K562 (cell line): Measurements from ENCODE around the gene PIH1D1. TPM values are rescaled to one million over a fixed set of nuclear protein-coding genes. Genes with fewer than 3 reads are reported as not detected.

Experiments
- BRCA1 ChIP-seq, 2 experiments: fragments of 450-650 bp in 1 of 2; sonication (generic) in 1 of 2; formaldehyde crosslinking in 1 of 2; IDR thresholded peaks; 2 replicates each; pipeline versions ENCODE4 v1.5.0 to v1.6.1; 2017 to 2020; ENCODE audit warnings: mild to moderate bottlenecking in 1 of 2, missing genetic modification reagents in 1 of 2
- CREB3L1 ChIP-seq: fragments of 450-650 bp; IDR thresholded peaks from 2 replicates; pipeline ENCODE4 v1.6.1; 2014; ENCODE audit warnings: low read depth, mild to moderate bottlenecking, moderate library complexity, borderline replicate concordance
- EP300 ChIP-seq: IDR thresholded peaks from 2 replicates; pipeline ENCODE4 v1.6.1; 2012; ENCODE audit warnings: low read length, improper control_type of control experiment
- ERF ChIP-seq: fragments of 450-650 bp; formaldehyde crosslinking; IDR thresholded peaks from 2 replicates; pipeline ENCODE4 v1.4.0; 2020; ENCODE audit warnings: mild to moderate bottlenecking, mixed read lengths
- MTA2 ChIP-seq: fragments of 450-650 bp; IDR thresholded peaks from 2 replicates; pipeline ENCODE4 v1.6.1; 2016; ENCODE audit warnings: low read depth
- PHF20 ChIP-seq: fragments of 450-650 bp; IDR thresholded peaks from 2 replicates; pipeline ENCODE4 v1.6.1; 2018; ENCODE audit not compliant: partially characterized antibody
- PREB ChIP-seq: sonication (generic); formaldehyde crosslinking; IDR thresholded peaks from 2 replicates; pipeline ENCODE4 v1.8.1; 2023; ENCODE audit warnings: mild to moderate bottlenecking, missing genetic modification reagents
- RBM22 ChIP-seq: fragments of 200-400 bp; formaldehyde crosslinking; IDR thresholded peaks from 2 replicates; pipeline ENCODE4 v1.6.1; 2018; ENCODE audit warnings: low read length, low read depth; ENCODE audit not compliant: poor library complexity, severe bottlenecking
- ZNF121 ChIP-seq: sonication (generic); formaldehyde crosslinking; conservative IDR thresholded peaks from 2 replicates; pipeline ENCODE4 v1.8.0; 2022; ENCODE audit warnings: missing genetic modification reagents
- ZNF511 ChIP-seq: sonication (generic); formaldehyde crosslinking; IDR thresholded peaks from 2 replicates; pipeline ENCODE4 v1.8.0; 2022; ENCODE audit warnings: mild to moderate bottlenecking, missing genetic modification reagents
- polyA plus RNA-seq, 8 experiments: library from polyadenylated mRNA; depleted of rRNA in 4 of 8; stranded (reverse) in 5 of 8; unstranded in 3 of 8; fragments of >200 nt; fragmentation: Nextera tagmentation in 2 of 8; fragmentation: Illumina TruSeq in 1 of 8; extraction: Ambion mirVana in 2 of 8; extraction: Trizol in 1 of 8; gene quantifications; 2 replicates each; pipeline versions ENCODE4 v1.2.1 to v1.2.3, GENCODE V29; 2011 to 2014; ENCODE audit warnings: inconsistent platforms in 1 of 8, missing spikeins in 1 of 8
- total RNA-seq, 7 experiments: library from RNA; depleted of rRNA in 6 of 7; stranded (reverse); fragments of >200 nt in 6 of 7; fragmentation: Illumina TruSeq in 2 of 7; extraction: Trizol in 2 of 7; gene quantifications; 2 replicates each; pipeline versions ENCODE4 v1.2.1 to v1.2.3, GENCODE V29; 2011 to 2021; ENCODE audit warnings: low replicate concordance in 1 of 7
- TF ChIP-seq, protein P1 (sequence below): fragments of 250-450 bp; sonication (Bioruptor Pico); IDR thresholded peaks from 2 replicates; pipeline ENCODE4 v1.4.0; 2020
- TF ChIP-seq, protein P2 (sequence below): fragments of 450-650 bp; IDR thresholded peaks from 2 replicates; pipeline ENCODE4 v1.6.1; 2016
- TF ChIP-seq, protein P3 (sequence below): sonication (generic); formaldehyde crosslinking; IDR thresholded peaks from 2 replicates; pipeline ENCODE4 v1.8.0; 2023; ENCODE audit warnings: mild to moderate bottlenecking, missing genetic modification reagents

The PIH1D1 gene
- total and polyA plus RNA-seq, 9 of the 15 experiments (the other 6 are each of a cell fraction or from before 2014, with no cell fraction given) = 26.5 to 224 (median 137) TPM

DNA sequence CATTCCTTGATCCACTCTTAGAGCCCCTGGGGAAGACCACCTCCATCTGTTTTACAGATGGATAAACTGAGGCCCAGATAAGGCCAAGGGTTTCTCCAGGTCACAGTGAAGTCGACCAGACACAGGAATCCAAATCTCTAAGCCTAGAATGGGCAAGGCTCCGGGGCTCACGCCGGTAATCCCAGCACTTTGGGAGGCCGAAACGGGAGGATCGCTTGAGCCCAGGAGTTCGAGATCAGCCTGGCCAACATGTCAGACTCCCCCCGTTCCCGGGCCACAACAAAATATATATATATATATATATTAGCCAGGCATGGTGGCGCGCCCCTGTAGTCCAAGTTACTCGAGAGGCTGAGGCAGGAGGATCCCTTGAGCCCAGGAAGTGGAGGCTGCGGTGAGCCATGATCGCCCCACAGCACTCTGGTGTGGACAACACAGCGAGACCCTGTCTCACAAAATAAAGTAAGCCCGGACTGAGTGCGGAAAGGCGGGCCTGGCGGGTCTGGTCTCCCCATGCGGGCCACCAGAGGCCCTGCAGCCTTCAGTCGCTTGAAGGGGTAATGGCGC, 35.2 kb upstream of the PIH1D1 start (continued):
- no peak for TF ChIP-seq CREB3L1
- no peak for TF ChIP-seq PREB (CRISPR knock-in tag)
- peak; percentile 97 for TF ChIP-seq ZNF121
- TF ChIP-seq EP300 = no peak
- peak; percentile 55 for TF ChIP-seq PHF20
- no peak for TF ChIP-seq MTA2
- TF ChIP-seq, protein P1, sequence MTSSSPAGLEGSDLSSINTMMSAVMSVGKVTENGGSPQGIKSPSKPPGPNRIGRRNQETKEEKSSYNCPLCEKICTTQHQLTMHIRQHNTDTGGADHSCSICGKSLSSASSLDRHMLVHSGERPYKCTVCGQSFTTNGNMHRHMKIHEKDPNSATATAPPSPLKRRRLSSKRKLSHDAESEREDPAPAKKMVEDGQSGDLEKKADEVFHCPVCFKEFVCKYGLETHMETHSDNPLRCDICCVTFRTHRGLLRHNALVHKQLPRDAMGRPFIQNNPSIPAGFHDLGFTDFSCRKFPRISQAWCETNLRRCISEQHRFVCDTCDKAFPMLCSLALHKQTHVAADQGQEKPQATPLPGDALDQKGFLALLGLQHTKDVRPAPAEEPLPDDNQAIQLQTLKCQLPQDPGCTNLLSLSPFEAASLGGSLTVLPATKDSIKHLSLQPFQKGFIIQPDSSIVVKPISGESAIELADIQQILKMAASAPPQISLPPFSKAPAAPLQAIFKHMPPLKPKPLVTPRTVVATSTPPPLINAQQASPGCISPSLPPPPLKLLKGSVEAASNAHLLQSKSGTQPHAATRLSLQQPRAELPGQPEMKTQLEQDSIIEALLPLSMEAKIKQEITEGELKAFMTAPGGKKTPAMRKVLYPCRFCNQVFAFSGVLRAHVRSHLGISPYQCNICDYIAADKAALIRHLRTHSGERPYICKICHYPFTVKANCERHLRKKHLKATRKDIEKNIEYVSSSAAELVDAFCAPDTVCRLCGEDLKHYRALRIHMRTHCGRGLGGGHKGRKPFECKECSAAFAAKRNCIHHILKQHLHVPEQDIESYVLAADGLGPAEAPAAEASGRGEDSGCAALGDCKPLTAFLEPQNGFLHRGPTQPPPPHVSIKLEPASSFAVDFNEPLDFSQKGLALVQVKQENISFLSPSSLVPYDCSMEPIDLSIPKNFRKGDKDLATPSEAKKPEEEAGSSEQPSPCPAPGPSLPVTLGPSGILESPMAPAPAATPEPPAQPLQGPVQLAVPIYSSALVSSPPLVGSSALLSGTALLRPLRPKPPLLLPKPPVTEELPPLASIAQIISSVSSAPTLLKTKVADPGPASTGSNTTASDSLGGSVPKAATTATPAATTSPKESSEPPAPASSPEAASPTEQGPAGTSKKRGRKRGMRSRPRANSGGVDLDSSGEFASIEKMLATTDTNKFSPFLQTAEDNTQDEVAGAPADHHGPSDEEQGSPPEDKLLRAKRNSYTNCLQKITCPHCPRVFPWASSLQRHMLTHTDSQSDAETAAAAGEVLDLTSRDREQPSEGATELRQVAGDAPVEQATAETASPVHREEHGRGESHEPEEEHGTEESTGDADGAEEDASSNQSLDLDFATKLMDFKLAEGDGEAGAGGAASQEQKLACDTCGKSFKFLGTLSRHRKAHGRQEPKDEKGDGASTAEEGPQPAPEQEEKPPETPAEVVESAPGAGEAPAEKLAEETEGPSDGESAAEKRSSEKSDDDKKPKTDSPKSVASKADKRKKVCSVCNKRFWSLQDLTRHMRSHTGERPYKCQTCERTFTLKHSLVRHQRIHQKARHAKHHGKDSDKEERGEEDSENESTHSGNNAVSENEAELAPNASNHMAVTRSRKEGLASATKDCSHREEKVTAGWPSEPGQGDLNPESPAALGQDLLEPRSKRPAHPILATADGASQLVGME (CRISPR knock-in tag) = no peak
- TF ChIP-seq, protein P2, sequence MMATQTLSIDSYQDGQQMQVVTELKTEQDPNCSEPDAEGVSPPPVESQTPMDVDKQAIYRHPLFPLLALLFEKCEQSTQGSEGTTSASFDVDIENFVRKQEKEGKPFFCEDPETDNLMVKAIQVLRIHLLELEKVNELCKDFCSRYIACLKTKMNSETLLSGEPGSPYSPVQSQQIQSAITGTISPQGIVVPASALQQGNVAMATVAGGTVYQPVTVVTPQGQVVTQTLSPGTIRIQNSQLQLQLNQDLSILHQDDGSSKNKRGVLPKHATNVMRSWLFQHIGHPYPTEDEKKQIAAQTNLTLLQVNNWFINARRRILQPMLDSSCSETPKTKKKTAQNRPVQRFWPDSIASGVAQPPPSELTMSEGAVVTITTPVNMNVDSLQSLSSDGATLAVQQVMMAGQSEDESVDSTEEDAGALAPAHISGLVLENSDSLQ = no peak
- no peak for TF ChIP-seq BRCA1 (IDR thresholded peaks at IDR 0.05)
- no peak for TF ChIP-seq BRCA1 (CRISPR knock-in tag; IDR thresholded peaks at IDR 0.05)
- TF ChIP-seq, protein P3, sequence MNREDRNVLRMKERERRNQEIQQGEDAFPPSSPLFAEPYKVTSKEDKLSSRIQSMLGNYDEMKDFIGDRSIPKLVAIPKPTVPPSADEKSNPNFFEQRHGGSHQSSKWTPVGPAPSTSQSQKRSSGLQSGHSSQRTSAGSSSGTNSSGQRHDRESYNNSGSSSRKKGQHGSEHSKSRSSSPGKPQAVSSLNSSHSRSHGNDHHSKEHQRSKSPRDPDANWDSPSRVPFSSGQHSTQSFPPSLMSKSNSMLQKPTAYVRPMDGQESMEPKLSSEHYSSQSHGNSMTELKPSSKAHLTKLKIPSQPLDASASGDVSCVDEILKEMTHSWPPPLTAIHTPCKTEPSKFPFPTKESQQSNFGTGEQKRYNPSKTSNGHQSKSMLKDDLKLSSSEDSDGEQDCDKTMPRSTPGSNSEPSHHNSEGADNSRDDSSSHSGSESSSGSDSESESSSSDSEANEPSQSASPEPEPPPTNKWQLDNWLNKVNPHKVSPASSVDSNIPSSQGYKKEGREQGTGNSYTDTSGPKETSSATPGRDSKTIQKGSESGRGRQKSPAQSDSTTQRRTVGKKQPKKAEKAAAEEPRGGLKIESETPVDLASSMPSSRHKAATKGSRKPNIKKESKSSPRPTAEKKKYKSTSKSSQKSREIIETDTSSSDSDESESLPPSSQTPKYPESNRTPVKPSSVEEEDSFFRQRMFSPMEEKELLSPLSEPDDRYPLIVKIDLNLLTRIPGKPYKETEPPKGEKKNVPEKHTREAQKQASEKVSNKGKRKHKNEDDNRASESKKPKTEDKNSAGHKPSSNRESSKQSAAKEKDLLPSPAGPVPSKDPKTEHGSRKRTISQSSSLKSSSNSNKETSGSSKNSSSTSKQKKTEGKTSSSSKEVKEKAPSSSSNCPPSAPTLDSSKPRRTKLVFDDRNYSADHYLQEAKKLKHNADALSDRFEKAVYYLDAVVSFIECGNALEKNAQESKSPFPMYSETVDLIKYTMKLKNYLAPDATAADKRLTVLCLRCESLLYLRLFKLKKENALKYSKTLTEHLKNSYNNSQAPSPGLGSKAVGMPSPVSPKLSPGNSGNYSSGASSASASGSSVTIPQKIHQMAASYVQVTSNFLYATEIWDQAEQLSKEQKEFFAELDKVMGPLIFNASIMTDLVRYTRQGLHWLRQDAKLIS (CRISPR knock-in tag) = no peak
- TF ChIP-seq ZNF511 (CRISPR knock-in tag) = peak; percentile 14; the same call in 1 of the 2 replicates
- TF ChIP-seq ERF (CRISPR knock-in tag) = no peak
- no peak for TF ChIP-seq RBM22
